HG03159 (cell line): ENCODE results near the gene CEP350.
A peak's percentile ranks its signal among the peaks of the same experiment; 100 is the strongest.
"Not testable (repeated sequence)": the region's sequence is repeated elsewhere in the genome, so short reads cannot be mapped to it uniquely, and the experiment has no call there.

Experiments used
- ATAC-seq: cut with Tn5 transposase; IDR thresholded peaks from one replicate; pipeline ENCODE4 v1.9.1; 2021; ENCODE audit warnings: mild to moderate bottlenecking, moderate library complexity; ENCODE audit not compliant: unreplicated experiment

The CEP350 gene

GRCh38 chr1:179978199-179979079, 23.8 kb downstream of the CEP350 start:
- no peak for ATAC-seq

GRCh38 chr1:179984101-179984500, 29.5 kb downstream of the CEP350 start:
- no peak for ATAC-seq

GRCh38 chr1:179984942-179985341, 30.3 kb downstream of the CEP350 start:
- ATAC-seq, result no peak

GRCh38 chr1:179990847-179991246, 36.2 kb downstream of the CEP350 start:
- ATAC-seq, result no peak

GRCh38 chr1:179995576-179995975, 41.0 kb downstream of the CEP350 start:
- ATAC-seq, result no peak

- ATAC-seq, result peak; percentile 49
These were observed 41.5 kb downstream of the CEP350 start for GRCh38 chr1:179996099-179996498.

DNA sequence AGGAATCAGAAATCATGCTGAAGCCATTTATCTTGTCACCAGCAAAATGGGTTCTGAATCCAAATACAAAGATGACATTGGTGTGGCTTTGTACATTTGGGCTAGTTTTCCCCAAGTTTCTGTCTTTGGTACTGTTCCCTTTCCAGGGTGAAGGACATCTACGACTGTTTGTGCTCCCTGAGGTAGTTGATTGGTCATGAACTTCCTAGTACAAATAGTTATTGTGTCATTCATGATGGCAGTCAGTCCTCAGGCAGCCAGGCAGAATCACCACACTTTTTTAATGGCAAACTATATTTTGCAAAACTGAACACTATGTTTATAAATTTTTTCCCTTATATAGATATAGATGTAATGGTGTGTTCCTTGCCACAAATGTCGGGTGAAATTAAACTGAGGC, 46.0 kb downstream of the CEP350 start:
- no peak for ATAC-seq

DNA sequence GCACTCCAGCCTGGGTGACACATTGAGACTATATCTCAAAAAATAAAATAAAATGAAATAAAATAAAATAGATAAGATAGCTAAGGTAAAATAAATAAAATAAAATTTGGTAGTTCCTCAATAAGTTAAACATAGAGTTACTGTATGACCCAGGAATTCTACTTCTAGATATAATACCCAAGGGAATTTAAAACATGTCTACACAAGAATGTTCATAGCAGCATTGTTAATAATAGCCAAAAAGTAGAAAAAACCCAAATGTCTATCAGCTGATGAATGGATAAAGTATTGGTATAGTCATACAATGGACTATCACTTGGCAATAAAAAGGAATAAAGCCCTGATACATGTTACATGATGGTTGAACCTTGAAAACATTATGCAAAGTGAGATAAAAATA, 47.8 kb downstream of the CEP350 start:
- ATAC-seq, result no peak

DNA sequence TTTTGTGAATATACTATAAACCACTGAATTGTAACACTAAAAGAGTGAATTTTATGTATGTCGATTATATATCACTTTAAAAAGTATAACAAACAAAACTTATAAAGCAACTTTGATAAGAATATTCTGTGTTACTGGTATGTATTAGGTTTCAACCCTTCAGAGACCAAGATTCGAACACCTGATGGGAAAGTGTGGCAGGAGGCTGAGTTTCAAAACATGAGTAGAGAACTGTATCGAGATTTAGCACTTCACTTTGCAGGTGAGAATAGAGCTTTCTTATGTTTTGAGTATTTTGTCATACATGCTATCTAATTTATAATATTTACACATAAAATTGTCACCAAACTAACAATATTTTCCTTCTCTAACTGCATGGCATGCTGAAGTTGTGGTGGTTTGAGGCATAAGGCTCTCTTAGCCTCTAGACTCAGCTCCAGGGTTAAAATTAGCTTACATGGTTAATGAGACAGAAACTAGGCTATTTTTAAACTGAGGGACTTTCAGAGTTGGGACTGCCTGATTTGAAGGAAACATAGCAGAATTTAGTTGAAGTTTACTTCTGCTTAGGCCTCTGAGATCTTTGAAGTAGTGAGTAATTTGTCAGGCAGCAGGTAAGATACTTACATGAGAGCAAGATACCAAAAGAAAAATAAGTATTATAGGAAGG, 48.6 kb downstream of the CEP350 start:
- ATAC-seq, result peak; percentile 74

- not testable (repeated sequence) for ATAC-seq
These were observed 52.2 kb downstream of the CEP350 start for GRCh38 chr1:180006762-180007161.

DNA sequence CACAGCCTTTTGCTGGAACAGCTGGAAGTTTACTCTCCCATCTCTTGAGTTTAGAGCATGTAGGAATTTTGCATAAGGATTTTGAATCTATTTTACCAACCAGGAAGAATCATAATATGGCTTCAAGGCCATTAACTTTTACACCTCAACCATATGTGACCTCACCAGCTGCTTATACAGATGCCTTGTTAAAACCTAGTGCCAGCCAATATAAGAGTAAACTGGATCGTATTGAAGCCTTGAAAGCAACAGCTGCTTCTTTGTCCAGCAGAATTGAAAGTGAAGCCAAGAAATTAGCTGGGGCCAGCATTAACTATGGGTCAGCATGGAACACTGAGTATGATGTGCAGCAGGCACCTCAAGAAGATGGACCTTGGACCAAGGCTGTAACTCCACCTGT, 65.4 kb downstream of the CEP350 start:
- ATAC-seq, result no peak

DNA sequence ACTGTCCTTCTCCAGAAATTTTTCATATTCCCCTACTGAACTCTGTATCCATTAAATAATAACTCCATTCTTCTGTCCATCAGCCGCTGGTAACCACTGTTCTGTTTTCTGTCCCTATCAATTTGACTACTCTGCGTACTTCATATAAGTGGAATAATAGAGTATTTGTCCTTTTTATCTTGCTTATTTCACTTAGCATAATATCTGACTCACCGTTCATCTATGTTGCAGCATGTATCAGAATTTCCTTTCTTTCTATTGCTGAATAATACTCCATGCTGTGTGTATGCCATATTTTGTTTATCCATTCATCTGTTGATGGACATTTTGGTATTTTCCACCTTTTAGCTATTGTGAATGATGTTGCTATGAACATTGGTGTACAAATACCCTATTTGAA, 71.9 kb downstream of the CEP350 start:
- ATAC-seq, result no peak

- no peak for ATAC-seq
These were observed 73.4 kb downstream of the CEP350 start for GRCh38 chr1:180027949-180028445.

DNA sequence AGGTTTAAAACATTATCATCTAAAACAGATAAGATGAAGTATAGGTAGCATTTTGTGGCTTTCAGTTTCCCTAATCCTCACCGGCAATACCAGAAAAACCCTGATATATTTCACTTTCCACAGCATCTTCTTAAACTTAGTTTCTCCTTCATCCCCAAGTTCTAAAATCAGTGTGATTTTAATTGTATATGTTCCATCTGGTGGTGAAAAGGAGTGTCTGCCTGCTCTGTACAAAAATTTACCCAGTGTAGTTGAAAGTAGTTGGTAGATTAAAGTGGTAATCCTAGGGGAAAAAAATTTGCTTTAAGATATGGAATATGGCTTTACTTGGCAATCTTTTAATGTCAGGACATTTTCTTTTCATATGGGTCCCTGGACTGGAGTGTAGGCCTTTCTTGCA, 74.3 kb downstream of the CEP350 start:
- ATAC-seq, result no peak

- ATAC-seq, result no peak
These were observed 75.0 kb downstream of the CEP350 start for GRCh38 chr1:180029524-180030135.

GRCh38 chr1:180031664-180032063, 77.1 kb downstream of the CEP350 start:
- no peak for ATAC-seq

DNA sequence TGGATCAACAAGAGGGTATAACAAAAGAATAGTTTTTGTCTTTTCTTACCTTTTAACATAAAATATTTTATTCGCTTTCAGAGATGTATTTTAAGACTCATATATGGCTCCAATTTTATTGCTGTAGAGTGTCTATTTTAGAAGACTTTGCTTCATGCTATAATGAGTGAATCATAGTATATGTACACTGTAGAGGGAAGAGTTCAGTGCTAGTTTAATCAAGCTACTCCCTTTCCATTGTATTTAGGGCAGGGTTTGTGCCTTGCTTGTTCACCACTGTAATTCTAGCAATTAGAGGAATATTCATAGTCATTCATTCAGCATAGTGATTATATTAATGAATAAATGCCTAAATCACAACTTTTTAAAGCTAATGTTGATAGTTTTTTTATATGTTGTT, 78.8 kb downstream of the CEP350 start:
- ATAC-seq, result no peak

DNA sequence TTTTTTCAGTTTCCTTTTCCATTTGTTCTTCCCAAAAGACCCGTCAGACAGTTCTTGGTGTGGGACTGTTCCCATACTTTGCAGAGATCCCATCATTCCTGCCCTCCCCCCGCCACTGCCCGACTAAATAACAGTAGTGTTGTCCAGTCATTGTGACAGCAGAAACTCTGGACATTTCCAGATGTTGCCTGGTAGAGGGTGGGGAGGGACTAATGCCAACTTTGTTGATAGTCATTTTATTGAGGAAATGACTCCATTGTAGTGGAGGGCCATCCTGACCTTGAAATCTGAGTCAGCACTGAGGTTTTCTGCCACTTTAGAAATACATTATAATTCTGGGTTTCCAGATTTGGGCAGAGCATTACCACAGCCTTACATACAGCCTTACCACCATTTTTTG, 85.4 kb downstream of the CEP350 start:
- ATAC-seq, result no peak

DNA sequence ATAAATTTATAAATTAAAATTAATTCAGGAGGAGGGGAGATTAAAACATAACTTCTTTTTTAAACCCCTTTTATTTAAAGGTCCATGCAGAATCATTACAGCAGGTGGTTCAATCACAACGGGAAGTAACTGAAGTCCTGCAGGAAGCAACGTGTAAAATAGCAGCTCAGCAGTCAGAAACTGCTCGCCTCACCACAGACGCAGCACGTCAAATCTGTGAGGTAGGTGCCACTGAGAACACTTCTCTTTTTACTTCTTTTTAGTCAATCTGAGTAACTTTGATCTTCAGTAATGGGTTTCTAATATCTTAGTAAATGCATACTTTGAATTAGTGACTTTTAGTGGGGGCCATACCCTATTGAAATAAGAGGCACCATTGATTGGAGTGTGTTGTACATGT, 87.0 kb downstream of the CEP350 start:
- no peak for ATAC-seq

DNA sequence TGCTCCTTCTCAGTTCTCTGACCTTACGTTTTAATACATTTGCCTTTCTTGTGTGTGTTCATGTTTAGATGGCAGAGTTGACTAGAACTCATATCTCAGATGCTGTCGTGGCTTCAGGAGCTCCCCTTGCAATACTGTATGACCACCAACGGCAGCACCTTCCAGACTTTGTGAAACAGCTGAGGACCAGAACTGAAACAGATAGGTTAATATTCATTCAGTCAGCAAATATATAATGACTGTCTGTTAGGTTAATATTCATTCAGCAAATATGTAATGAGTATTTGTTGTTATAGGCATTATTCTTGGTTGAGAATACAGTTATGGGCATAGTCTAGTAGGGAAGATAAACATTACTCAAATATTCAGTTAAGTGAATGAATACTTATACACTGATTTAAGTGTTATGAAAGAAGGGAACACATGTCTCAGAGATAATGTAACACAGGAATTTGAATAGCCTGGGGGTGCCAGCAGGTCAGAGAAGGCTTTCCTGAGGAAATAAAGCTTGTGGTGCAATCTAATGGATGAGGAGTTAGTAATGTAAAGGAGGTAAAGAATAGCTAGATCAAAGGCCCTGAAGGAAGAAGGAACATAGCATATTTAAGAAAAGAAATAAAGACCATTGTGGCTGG, 88.5 kb downstream of the CEP350 start:
- no peak for ATAC-seq

DNA sequence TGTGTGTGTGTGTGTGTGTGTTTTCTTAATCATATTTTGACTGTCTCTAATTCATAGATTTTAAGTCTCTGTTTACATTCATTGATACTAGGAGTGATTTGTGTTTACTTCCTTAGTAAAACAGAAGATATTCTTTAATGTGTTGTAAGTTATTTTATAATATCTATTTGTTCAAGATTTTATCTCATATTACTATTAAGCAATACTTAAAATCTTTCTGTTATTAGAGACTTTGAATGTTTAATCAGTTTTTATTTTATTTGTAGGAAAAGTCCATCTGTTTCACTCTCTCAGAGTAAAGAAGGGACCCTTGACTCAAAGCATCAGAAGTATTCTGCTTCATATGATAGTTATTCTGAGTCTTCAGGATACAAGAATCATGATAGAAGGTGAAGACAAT, 89.2 kb downstream of the CEP350 start:
- ATAC-seq, result no peak
